GM12864 (cell line): Measurements from ENCODE around the gene NDUFAF3.
A peak's percentile ranks its signal among the peaks of the same experiment; 100 is the strongest.

Experiments used
- DNase-seq: peaks from one replicate; pipeline ENCODE4 v3.0.0-alpha.2; 2011; ENCODE audit warnings: low read depth
- H3K4me3 ChIP-seq: 2 replicates; pipeline ENCODE4 v1.5.1; 2011; ENCODE audit warnings: mild to moderate bottlenecking, low read depth, low read length, control low read depth
- CTCF ChIP-seq: IDR thresholded peaks from 2 replicates; pipeline ENCODE4 v1.5.1; 2011; ENCODE audit warnings: low read depth, mild to moderate bottlenecking, moderate library complexity, low read length, control low read depth, inconsistent platforms; ENCODE audit errors: missing control alignments

The NDUFAF3 gene

GRCh38 chr3:49025793-49026520 is 4.0 kb downstream of the NDUFAF3 start:
- no peak overlapping the region for H3K4me3 ChIP-seq
- no peak for TF ChIP-seq CTCF
- DNase-seq: no peak

- DNase-seq: no peak
- H3K4me3 ChIP-seq: no peak overlapping the region
- no peak for TF ChIP-seq CTCF
These were observed 4.6 kb downstream of the NDUFAF3 start for GRCh38 chr3:49026536-49026935.

- no peak for DNase-seq
- TF ChIP-seq CTCF: no peak
- no peak overlapping the region; the same call in 1 of the 2 replicates for H3K4me3 ChIP-seq
These were observed 5.7 kb downstream of the NDUFAF3 start for GRCh38 chr3:49027634-49028033.

DNA sequence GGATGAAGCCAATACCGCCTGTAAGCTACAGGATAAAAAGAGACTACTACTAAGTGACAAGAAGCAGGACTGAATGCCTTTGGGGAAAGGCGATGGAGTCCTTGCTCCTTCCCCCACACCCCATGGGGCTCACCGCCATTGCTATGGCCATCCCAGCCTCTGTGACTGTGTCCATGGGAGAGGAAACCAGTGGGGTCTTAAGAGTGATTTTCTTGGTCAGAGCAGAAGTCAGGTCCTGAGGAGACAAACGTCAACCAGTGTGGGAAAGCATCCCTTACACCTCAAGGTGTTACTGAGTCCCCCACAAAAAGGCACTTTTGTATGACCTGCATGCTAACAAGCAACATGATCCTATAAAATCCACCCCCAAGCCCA is 6.4 kb downstream of the NDUFAF3 start:
- peak overlapping the region; percentile 87 for H3K4me3 ChIP-seq
- TF ChIP-seq CTCF: no peak
- DNase-seq: no peak

GRCh38 chr3:49028673-49029562 is 7.0 kb downstream of the NDUFAF3 start, which contains the start of gene IMPDH2:
TSS of gene IMPDH2 (minus strand) at chr3:49029398. CDS start at chr3:49029350, 48 bp downstream.
- DNase-seq: peak; percentile 76
- peak within 1 kb of the TSS; percentile 87 for H3K4me3 ChIP-seq
- no peak for TF ChIP-seq CTCF

GRCh38 chr3:49029563-49029884 is 7.6 kb downstream of the NDUFAF3 start:
- peak overlapping the region; percentile 87; the same call in 1 of the 2 replicates for H3K4me3 ChIP-seq
- no peak for DNase-seq
- TF ChIP-seq CTCF: no peak
